Nephron (organoid): ENCODE data around the gene WHRN.

ENCODE experiments used
- H3K27ac Mint-ChIP-seq, 3 experiments: 2 replicates each; pipeline ENCODE4 v1.8.0; 2020; ENCODE audit warnings: mixed read lengths in 3 of 3, mild to moderate bottlenecking in 2 of 3, moderate library complexity in 1 of 3
- H3K27me3 Mint-ChIP-seq: 2 replicates; pipeline ENCODE4 v1.8.0; 2021; ENCODE audit warnings: low read depth, mild to moderate bottlenecking, moderate library complexity, mixed read lengths
- H3K36me3 Mint-ChIP-seq: 2 replicates; pipeline ENCODE4 v1.8.0; 2020; ENCODE audit warnings: low read depth, mixed read lengths
- H3K4me1 Mint-ChIP-seq: 2 replicates; pipeline ENCODE4 v1.8.0; 2020; ENCODE audit warnings: mixed read lengths
- H3K4me3 Mint-ChIP-seq, 3 experiments: 2 replicates each; pipeline ENCODE4 v1.8.0; 2020; ENCODE audit warnings: mild to moderate bottlenecking in 3 of 3, mixed read lengths in 3 of 3, moderate library complexity in 2 of 3
- H3K9me3 Mint-ChIP-seq: 2 replicates; pipeline ENCODE4 v1.8.0; 2020; ENCODE audit warnings: mixed read lengths
- CTCF ChIP-seq, 3 experiments: fragments of 200-600 bp; sonication (generic); IDR thresholded peaks; one replicate each; pipeline ENCODE4 v1.5.0; 2021; ENCODE audit warnings: antibody characterized with exemption in 3 of 3; ENCODE audit not compliant: unreplicated experiment in 3 of 3

The WHRN gene

GRCh38 chr9:114526807-114527206, 21.5 kb upstream of the WHRN start:
- no peak overlapping the region for H3K27ac Mint-ChIP-seq
- H3K4me1 Mint-ChIP-seq, result peaks cover 11% of the 10 kb centered on the region
- H3K36me3 Mint-ChIP-seq, result no peaks in the 10 kb centered on the region
- TF ChIP-seq CTCF (IDR thresholded peaks at IDR 0.05; ENCODE audit: unreplicated experiment in 3 of 3), result no peak
- no peaks in the 10 kb centered on the region for H3K9me3 Mint-ChIP-seq
- peaks cover 23% of the 10 kb centered on the region for H3K27me3 Mint-ChIP-seq
- H3K4me3 Mint-ChIP-seq, result no peak overlapping the region

GRCh38 chr9:114525513-114525912, 20.2 kb upstream of the WHRN start:
- peaks cover 11% of the 10 kb centered on the region for H3K4me1 Mint-ChIP-seq
- no peaks in the 10 kb centered on the region for H3K36me3 Mint-ChIP-seq
- H3K9me3 Mint-ChIP-seq, result no peaks in the 10 kb centered on the region
- H3K27me3 Mint-ChIP-seq, result peaks cover 26% of the 10 kb centered on the region
- no peak for TF ChIP-seq CTCF (IDR thresholded peaks at IDR 0.05; ENCODE audit: unreplicated experiment in 3 of 3)
- H3K4me3 Mint-ChIP-seq, result no peak overlapping the region
- no peak overlapping the region for H3K27ac Mint-ChIP-seq

GRCh38 chr9:114524247-114524681, 19.0 kb upstream of the WHRN start:
- Mint-ChIP-seq H3K36me3 (no peaks in the 10 kb centered on the region), H3K27me3 (peaks cover 29% of the 10 kb centered on the region), H3K9me3 (no peaks in the 10 kb centered on the region), H3K4me1 (peaks cover 11% of the 10 kb centered on the region), H3K27ac (peak overlapping the region; percentile 29 to 72 (median 45)), H3K4me3 (no peak overlapping the region)
- no peak for TF ChIP-seq CTCF (IDR thresholded peaks at IDR 0.05; ENCODE audit: unreplicated experiment in 3 of 3)

- H3K4me1 Mint-ChIP-seq, result peaks cover 11% of the 10 kb centered on the region
- no peak overlapping the region for H3K27ac Mint-ChIP-seq
- H3K27me3 Mint-ChIP-seq, result peaks cover 25% of the 10 kb centered on the region
- H3K36me3 Mint-ChIP-seq, result no peaks in the 10 kb centered on the region
- no peaks in the 10 kb centered on the region for H3K9me3 Mint-ChIP-seq
- H3K4me3 Mint-ChIP-seq, result no peak overlapping the region
- no peak for TF ChIP-seq CTCF (IDR thresholded peaks at IDR 0.05; ENCODE audit: unreplicated experiment in 3 of 3)
These were observed 17.6 kb upstream of the WHRN start for GRCh38 chr9:114522847-114523246.

GRCh38 chr9:114522286-114522685, 17.0 kb upstream of the WHRN start:
- TF ChIP-seq CTCF (IDR thresholded peaks at IDR 0.05; ENCODE audit: unreplicated experiment in 3 of 3), result no peak
- no peaks in the 10 kb centered on the region for H3K9me3 Mint-ChIP-seq
- peaks cover 11% of the 10 kb centered on the region for H3K4me1 Mint-ChIP-seq
- no peak overlapping the region for H3K27ac Mint-ChIP-seq
- no peaks in the 10 kb centered on the region for H3K36me3 Mint-ChIP-seq
- peaks cover 21% of the 10 kb centered on the region for H3K27me3 Mint-ChIP-seq
- no peak overlapping the region for H3K4me3 Mint-ChIP-seq

- Mint-ChIP-seq H3K27ac (no peak overlapping the region), H3K9me3 (no peaks in the 10 kb centered on the region), H3K4me1 (peaks cover 11% of the 10 kb centered on the region), H3K27me3 (peaks cover 21% of the 10 kb centered on the region), H3K4me3 (no peak overlapping the region), H3K36me3 (no peaks in the 10 kb centered on the region)
- TF ChIP-seq CTCF (IDR thresholded peaks at IDR 0.05; ENCODE audit: unreplicated experiment in 3 of 3), result no peak
These were observed 16.6 kb upstream of the WHRN start for GRCh38 chr9:114521846-114522245.
